Measurements from ENCODE around the gene NAV3.

NAV3 gene

DNA sequence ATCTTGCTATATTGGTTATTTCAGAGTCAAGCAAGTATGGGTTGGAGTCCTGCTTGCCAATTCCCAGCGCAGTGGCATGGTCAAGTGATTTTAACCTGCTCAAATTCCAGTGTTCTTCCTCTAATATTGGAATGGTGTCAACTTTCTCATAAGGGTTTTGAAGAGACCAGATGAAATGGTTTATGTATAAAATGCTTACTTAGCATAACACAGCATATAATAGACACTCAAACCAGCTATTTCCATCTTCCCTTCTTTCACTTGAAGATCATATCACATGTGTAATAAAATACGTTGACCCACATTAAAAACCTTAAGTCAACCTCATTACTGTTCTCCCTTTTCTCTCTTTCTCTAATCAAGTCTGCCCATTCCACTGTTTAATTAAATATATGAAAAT, 144.0 kb downstream of the NAV3 start:
- no peaks in the 10 kb centered on the region for H3K27me3 Mint-ChIP-seq (ENCODE audit: low read depth, poor library complexity)
- H3K36me3 Mint-ChIP-seq (ENCODE audit: low read depth): no peaks in the 10 kb centered on the region
- peaks cover 15% of the 10 kb centered on the region for H3K4me1 Mint-ChIP-seq
- H3K27ac Mint-ChIP-seq: no peak overlapping the region
- H3K4me3 Mint-ChIP-seq: no peak overlapping the region
- no peaks in the 10 kb centered on the region for H3K9me3 Mint-ChIP-seq
- DNase-seq: no peak
- TF ChIP-seq, protein P1, sequence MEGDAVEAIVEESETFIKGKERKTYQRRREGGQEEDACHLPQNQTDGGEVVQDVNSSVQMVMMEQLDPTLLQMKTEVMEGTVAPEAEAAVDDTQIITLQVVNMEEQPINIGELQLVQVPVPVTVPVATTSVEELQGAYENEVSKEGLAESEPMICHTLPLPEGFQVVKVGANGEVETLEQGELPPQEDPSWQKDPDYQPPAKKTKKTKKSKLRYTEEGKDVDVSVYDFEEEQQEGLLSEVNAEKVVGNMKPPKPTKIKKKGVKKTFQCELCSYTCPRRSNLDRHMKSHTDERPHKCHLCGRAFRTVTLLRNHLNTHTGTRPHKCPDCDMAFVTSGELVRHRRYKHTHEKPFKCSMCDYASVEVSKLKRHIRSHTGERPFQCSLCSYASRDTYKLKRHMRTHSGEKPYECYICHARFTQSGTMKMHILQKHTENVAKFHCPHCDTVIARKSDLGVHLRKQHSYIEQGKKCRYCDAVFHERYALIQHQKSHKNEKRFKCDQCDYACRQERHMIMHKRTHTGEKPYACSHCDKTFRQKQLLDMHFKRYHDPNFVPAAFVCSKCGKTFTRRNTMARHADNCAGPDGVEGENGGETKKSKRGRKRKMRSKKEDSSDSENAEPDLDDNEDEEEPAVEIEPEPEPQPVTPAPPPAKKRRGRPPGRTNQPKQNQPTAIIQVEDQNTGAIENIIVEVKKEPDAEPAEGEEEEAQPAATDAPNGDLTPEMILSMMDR (IDR thresholded peaks at IDR 0.05): no peak

DNA sequence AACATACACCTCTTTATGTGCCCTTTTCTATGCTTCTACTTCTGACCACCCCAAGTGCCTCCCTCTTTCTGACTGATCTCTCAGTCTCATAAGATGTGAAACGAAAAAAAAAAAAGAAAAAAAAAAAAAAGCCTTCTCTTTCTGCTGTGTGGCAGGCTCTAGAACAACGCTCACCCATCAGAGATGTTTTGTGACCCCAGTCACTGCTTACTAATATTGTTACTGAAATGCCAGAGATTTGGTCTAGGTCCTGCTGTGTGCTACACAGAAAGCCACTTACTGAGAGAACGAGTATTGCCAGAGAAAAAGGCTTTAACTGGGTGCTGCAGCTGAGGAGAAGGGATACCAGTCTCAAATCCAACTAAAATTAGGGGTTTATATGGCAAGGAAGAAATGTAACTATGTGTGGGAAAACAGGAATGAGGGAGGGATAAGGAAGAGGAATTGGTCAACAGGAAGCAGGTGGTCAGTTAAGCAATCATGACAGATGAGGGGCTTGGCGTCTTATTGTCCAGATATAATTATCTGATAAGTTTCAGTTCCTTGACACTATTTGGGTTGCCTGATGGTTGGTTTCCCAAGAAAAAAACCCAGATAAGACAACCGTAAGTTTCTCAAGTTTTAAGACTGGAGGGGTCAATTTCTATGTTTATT, 149.0 kb downstream of the NAV3 start:
- Mint-ChIP-seq H3K4me3 (no peak overlapping the region), H3K36me3 (ENCODE audit: low read depth) (no peaks in the 10 kb centered on the region), H3K4me1 (peaks cover 5% of the 10 kb centered on the region), H3K27me3 (ENCODE audit: low read depth, poor library complexity) (no peaks in the 10 kb centered on the region), H3K27ac (no peak overlapping the region), H3K9me3 (no peaks in the 10 kb centered on the region)
- no peak for DNase-seq
- TF ChIP-seq, protein P1 (IDR thresholded peaks at IDR 0.05): no peak

DNA sequence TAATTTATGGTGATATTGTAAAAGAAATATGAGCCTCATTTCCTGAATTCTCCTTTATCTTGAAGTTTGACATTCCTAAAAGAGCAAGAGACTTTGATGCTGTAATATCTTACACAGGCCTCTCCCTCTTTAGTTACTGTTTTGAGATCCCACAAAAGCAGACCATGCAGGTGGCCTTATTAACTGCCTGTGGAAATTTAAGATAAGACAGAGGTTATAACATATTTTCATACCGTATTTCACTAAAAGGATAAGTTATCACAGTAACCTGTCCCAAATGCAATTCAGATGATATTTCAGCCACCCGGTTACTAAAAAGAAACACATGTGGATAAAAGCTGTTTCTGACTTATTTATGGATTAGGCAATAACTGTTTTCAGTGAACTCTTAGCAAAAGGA, 150.1 kb downstream of the NAV3 start:
- H3K9me3 Mint-ChIP-seq: no peaks in the 10 kb centered on the region
- H3K4me1 Mint-ChIP-seq: peaks cover 5% of the 10 kb centered on the region
- no peak overlapping the region for H3K4me3 Mint-ChIP-seq
- no peak overlapping the region for H3K27ac Mint-ChIP-seq
- no peaks in the 10 kb centered on the region for H3K36me3 Mint-ChIP-seq (ENCODE audit: low read depth)
- DNase-seq: no peak
- no peaks in the 10 kb centered on the region for H3K27me3 Mint-ChIP-seq (ENCODE audit: low read depth, poor library complexity)
- TF ChIP-seq, protein P1 (IDR thresholded peaks at IDR 0.05): no peak

DNA sequence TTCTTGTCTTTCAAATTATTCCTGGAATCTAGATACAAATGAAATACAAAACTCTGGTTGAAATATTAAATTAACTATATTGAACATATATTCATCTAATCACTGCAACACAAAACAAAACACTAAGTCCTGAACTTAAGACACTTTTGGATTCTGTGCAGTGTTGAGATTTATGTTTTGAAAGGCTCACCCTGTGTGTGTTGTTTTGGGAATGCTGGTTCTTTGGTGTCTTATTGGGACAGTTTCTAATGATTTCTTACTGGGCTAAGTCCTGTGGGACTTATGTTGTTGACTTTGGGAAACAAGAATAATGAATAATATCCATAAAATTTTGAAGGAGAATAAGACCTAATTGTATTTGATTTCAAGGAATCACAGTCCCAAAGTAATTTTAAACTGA, 153.2 kb downstream of the NAV3 start:
- no peak for DNase-seq
- H3K27ac Mint-ChIP-seq: no peak overlapping the region
- no peak overlapping the region for H3K4me3 Mint-ChIP-seq
- no peaks in the 10 kb centered on the region for H3K36me3 Mint-ChIP-seq (ENCODE audit: low read depth)
- peaks cover 5% of the 10 kb centered on the region for H3K4me1 Mint-ChIP-seq
- no peaks in the 10 kb centered on the region for H3K9me3 Mint-ChIP-seq
- no peaks in the 10 kb centered on the region for H3K27me3 Mint-ChIP-seq (ENCODE audit: low read depth, poor library complexity)
- TF ChIP-seq, protein P1 (IDR thresholded peaks at IDR 0.05): no peak

DNA sequence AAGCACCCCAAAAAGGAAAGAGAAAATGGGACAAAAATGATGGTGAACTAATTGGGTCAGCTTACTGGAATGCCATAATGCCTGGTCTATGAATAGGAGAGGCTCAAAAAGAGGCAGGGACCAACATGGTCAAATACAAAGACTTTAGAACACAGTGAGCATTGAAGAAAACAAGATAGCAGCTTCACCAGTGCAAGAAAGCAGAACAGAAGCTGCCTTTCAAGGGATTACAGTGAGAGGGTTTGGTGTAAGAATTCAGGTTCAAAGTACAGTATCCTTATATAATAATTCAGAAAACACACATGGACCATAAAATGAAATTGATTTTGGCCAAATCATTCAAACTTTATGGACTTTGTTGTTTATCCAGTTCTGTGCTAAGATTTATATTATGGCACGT, 162.1 kb downstream of the NAV3 start:
- H3K4me3 Mint-ChIP-seq: no peak overlapping the region
- no peak for DNase-seq
- H3K36me3 Mint-ChIP-seq (ENCODE audit: low read depth): no peaks in the 10 kb centered on the region
- TF ChIP-seq, protein P1 (IDR thresholded peaks at IDR 0.05): no peak
- no peaks in the 10 kb centered on the region for H3K27me3 Mint-ChIP-seq (ENCODE audit: low read depth, poor library complexity)
- peaks cover 4% of the 10 kb centered on the region for H3K9me3 Mint-ChIP-seq
- H3K27ac Mint-ChIP-seq: no peak overlapping the region
- H3K4me1 Mint-ChIP-seq: no peaks in the 10 kb centered on the region

DNA sequence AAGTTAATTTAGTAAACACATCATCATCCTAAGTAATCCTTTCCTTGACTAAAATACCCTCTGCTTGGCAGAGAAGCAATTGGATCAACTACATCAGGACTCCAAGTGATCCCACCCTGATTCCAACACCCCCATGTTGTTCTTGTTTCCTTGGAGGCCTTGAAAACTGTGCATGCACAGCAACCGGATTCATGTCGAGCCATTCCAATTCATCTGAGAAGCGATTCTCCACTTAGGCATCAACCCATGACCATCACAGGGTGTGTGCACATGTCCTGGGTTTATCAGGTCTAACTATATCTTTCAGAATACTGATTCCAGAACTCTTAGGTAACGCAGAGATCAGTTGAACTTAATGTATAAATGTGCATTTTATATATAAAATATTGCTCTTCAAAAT, 163.0 kb downstream of the NAV3 start:
- Mint-ChIP-seq H3K4me3 (no peak overlapping the region), H3K27ac (no peak overlapping the region)

More for the DNA sequence above, 163.0 kb downstream of the NAV3 start:
- Mint-ChIP-seq H3K4me1 (no peaks in the 10 kb centered on the region), H3K36me3 (ENCODE audit: low read depth) (no peaks in the 10 kb centered on the region), H3K9me3 (peaks cover 4% of the 10 kb centered on the region), H3K27me3 (ENCODE audit: low read depth, poor library complexity) (no peaks in the 10 kb centered on the region)
- no peak for DNase-seq
- TF ChIP-seq, protein P1 (IDR thresholded peaks at IDR 0.05): no peak

Data from nephron progenitor cell (in vitro differentiated cells).